ENCODE results near the gene MTUS2.

MTUS2 gene

DNA sequence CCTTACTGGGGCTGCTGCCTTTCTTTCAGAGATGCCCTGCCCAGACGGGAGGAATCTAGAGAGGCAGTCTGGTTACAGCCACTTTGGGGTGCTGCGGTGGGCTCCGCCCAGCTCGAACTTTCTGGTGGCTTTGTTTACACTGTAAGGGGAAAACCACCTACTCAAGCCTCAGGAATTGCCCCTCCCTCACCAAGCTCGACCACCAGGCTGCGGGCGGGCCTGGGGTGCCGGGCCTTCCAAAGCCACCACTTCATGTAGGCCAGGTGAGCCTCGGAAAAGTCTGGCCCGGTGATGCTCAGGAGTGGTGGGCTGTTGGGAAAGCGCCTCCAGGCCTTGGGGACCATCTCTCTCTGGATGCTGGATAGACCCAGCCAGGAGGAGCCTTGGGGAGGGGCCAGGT lies 218.6 kb downstream of the MTUS2 start:
- DNase-seq = no peak

DNA sequence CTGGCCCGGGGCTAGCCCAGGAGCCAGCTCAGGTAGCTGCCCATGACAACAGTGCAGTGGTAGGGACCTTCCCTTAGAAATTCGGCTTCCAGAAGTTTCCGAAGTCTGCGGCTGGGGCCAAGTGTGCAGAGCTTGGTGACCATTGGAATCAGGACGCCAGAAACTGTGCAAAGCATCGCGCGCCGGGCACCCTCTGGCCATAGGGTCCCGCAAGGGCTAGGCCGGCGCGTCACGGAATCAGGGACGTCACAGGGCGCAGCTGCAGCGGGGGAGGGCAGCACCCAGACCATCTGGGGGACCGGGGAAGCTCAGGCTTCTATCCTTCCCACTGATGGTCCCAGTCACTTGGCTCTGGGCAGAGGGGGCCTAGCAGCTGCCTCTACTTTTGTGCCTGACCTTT lies 219.1 kb downstream of the MTUS2 start:
- no peak for DNase-seq

DNA sequence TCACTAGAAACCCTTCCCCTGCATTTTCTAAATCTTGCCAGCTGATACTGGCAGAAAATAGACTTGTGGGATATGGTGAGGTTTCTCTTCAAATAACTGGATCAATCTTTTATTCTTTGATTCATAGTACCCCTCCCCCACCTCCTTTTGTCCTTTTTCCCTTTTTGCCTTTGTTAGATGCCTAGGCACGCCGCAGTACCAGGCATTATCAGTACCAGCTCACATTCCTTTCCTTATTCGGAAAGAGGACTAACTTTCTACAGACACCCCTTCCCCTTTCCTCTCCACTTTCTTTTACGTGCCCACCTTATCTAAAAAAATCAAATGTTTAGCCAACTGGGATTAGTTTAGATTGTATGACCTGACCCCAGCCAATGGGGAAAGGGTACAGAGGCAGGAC lies 226.4 kb downstream of the MTUS2 start:
- DNase-seq = no peak

DNA sequence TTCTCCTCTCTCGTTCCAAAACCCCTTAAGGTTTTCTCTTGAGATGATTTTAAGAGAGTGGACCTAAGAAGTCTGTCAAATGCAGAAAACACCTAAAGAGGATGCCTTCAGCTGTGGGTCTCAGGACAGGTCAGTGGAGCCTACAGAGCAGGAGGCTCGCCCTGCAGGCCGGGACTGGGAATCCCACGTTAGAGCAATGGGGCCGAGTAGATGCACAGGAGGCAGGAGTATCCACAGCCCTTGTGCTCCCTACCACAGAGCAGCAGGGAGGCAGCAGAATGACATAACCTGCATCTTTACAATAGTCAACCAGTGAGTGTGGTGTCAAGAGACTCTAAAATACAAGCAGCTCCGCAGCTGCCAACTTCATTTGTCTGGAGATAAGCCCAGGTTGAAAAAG lies 229.4 kb downstream of the MTUS2 start:
- no peak for DNase-seq

DNA sequence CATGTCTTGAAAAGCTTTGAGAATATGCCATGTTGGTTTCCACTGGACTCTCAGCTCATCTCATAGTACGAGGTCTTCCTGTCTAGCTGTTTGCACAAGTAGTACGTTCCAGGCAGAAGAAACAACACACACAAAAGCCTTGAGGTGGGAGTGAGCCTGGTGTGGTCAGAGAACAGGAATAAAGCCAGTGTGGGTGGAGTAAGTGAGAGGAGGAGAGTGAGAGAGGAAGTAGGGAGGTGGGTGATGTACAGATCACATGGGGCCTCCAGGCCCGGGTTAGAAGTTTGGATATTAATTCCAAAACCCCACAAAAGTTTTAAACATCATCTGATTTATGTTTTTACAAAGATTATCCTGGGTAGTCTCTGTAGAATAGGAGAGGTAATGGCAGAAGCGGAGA lies 230.6 kb downstream of the MTUS2 start:
- no peak for DNase-seq

DNA sequence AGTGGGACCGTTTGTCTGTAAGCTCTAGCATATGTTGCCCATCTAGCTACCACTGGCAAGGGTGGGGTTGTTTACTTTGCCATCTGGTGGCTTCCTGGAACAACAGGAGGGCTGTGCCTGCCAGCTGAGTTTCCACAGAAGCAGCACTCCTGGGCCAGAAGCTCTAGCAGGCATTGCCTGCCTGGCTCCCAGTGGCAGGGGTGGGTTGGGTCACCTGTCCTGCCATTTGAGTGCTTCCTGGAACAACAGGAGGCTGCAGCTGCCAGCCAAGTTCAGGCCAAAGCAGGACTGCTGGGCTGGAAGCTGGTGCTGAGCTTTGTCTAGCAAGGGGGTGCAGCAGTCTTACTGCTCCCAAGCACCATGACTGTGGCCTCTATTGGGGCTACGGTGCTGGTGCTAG lies 239.7 kb downstream of the MTUS2 start:
- DNase-seq = no peak

DNA sequence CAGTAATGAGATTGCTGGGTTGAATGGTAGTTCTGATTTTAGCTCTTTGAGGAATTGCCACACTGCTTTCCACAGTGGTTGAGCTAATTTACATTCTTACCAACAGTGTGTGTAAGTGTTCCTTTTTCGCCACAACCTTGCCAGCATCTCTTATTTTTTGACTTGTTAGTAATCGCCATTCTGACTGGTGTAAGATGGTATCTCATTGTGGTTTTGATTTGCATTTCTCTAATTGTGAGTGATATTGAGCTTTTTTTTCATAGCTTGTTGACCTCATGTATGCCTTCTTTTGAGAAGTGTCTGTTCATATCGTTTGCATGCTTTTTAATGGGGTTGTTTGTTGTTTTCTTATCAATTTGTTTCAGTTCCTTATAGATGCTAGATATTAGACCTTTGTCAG lies 245.0 kb downstream of the MTUS2 start:
- no peak for DNase-seq

DNA sequence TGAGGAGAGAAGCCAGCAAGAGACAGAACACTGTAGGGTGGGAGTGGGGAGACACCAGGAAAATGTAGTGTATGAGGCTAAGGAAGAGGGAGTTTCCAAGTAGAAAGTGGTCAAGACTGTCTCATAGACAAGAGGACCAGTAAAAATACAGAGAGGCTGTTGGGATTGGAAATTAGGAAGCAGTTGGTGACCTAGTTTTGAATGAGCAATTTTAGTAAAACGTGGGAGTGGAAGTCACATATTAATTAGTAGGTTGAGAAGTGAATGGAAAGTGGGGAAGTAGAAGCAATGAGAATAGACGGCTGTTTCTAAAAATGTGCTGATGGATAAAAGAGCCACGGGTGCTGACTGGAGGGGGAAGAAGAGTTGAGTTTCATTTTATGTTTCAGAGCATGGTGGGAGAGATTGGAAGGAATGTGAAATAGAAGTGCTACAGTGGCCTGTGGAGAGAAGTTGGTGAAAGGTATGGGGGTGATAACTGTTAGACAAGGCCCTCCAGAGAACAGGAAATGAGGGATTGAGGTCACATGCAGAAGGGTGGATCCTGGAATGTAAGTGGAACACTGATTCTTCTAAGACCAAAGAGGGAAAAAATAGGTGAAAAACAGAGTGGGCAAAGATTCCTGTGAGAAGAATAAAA lies 247.3 kb downstream of the MTUS2 start:
- DNase-seq = no peak

DNA sequence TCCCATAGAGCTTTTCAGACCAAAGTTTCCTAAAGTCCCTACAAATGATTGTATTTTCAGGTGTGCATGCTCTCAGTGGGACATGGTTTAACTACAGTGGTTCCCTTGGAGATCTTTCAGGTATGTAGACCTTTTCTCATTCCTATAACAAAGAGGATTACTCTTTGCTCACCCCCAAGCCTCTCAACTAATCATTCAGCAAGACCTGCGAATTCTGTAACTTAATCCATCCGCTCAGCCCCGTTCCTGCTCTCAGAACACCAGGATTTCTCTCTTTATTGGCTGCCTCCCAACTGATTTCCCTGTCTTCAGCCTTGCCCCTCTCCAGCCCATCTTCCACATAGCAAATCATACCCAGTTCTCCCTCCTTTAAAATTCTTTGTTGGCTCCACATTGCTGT lies 253.6 kb downstream of the MTUS2 start:
- DNase-seq = no peak

DNA sequence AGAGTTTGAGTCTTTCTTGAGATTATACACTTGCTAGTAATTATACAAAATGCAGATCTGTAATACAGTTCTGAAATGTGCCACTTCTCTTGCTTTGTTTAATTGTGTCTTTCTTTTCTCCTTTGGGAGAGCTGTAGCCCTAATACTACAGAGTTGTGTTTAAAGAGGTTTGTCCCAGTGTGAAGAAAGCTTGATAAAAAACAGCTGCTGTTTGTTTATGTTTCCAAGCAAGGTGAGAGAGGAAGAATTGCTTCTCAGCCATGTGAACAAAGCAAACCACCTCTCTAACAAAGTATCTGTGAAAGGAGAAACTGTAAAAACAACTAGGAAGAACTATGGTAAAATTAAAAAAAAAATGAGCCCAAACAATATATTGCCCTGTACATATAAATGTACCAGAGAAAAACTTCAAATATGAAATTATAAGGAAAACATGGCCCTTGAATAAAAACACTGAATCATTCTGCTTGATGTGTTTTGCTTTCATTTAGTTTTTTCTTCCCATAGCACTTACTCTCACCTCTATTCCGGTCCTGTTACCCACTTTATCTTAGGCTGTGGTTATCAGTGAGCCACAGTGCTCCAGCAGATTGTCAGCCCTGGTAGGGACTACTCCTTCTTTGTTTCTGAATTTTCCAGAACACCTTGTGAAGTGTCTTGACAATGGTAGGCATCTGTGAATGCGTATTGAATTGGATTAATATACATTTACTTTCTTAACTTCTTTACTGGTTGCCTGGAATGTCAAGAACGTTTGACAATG lies 257.1 kb downstream of the MTUS2 start:
- DNase-seq = no peak

DNA sequence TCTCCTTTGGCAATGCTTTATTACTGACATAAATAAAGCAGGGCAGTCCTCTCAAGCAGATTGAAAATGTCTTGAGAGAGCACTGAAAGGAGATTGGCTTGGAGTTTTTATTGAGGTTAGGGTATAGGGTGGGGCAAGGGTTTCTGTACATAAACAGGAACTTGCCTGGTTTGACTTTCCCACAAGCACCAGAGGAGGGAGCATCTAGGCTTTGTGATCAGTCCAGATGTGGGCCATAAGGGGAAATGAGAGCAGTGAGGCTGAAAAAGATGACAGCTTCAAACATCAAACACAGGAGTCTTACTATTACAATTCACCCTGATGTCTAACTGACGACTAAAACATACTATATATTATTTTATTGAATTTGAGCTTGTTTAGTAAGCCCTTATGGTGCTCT lies 260.9 kb downstream of the MTUS2 start:
- DNase-seq = peak; percentile 7

DNA sequence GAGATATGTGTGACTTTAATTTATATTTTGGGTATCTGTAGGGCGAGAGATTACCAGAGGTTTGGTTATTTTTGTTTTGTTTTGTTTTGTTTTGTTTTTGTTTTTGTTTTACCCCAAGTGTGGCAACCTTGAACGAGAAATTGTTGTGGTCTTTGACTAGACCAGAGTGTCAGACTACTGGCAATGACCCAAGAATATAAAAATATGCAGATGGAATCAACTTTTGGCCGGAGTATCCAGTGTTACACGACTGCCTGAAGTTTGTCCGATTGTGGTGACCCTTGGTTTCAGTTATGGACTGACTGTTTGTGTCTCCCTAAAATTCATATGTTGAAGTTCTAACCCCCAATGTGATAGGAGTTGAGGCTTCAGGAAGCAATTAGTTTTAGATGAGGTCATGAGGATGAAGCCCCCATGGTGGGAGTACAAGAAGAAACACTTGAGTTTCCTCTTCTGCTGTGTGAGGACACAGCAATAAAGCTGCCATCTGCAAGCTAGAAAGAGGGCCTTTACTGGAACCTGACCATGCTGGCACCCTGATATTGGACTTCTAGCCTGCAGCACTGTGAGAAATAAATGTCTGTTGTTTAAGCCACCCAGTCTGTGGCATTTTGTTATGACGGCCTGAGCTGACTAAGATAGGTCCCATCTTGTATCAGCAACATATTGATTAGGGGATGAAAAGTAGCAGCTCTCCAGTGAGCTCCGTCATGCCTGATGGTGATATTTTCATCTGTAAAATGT lies 261.7 kb downstream of the MTUS2 start:
- no peak for DNase-seq

DNA sequence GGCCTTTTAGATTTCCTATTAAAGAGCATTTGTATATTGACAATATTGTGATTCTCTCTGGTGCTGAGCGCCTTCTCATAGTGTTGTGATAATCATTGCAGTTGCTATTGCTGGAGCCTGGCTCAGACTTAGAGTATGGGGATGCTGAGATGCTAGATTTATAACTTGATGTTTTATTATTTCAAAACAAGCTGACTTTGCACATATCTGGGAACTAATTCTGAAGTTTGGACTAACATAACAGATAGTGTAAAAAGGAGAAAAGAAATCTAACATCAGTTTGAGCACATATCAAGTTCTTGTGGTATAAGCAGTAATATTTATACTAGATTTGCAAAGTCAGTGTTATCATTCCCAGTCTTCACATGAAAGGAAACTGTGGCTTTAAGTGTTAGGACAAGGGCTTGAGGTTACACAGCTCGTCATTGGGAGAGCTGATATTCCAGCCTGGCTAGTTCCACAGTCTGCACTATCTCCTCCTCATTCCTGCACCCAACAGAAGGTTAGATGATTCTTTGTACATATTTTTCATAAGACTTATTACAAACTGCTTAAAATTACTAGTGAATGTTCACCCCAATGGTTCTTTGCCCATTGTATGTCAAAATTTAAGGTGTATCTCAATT lies 279.8 kb downstream of the MTUS2 start:
- DNase-seq = no peak

DNA sequence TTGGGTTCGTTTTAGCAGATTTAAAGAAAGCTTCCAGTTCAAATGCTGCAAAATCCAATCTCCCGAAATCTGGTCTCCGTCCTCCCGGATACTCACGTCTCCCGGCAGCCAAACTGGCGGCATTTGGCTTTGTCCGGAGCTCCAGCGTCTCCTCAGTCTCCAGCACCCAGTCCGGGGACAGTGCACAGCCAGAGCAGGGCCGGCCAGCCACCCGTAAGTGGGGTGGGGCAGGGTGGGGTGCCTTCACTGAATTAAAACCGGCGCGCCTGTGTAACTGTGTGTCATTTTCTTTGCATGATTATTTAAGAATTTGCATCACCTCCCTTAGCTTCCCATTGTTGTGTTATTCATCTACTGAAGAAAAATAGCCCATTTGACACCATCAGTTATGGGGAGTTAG lies 280.6 kb downstream of the MTUS2 start:
- DNase-seq = no peak

DNA sequence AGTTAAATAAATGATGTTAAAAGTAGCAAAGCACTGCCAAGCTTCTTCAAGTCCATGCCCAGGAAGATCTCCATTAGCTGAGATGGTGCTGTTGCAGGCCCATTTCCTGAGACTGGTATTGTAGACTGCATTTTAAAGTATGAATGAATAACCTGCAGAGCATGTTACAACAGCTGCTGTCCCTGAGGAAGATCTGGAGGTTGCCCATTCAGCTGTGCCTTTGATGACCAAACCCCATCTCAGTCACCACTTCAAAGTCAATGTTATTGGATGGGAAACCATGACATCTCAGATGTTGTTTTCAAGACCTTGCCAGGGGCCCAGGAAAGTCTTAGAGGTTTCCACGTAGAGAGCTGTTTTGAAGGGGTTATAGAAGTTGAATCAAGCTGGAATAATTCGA lies 281.3 kb downstream of the MTUS2 start:
- DNase-seq = no peak

DNA sequence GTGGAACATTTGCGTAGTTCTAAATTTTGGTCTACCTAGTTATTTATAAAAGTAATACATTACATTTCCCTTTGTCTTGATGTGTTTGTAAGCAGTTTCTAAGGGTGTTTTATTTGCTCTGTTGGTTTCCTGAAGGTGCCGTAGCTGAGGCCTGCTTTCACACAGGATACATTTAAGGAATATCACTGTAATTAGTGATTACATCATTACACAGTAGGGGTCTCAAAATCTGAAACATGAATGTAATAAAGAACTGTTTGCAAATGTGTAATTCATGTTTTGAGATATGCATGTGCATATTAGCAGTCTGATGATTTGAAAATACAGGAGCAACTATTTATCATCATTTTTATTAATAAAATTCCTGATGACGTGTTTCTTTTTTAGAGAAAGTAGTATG lies 281.8 kb downstream of the MTUS2 start:
- no peak for DNase-seq

DNA sequence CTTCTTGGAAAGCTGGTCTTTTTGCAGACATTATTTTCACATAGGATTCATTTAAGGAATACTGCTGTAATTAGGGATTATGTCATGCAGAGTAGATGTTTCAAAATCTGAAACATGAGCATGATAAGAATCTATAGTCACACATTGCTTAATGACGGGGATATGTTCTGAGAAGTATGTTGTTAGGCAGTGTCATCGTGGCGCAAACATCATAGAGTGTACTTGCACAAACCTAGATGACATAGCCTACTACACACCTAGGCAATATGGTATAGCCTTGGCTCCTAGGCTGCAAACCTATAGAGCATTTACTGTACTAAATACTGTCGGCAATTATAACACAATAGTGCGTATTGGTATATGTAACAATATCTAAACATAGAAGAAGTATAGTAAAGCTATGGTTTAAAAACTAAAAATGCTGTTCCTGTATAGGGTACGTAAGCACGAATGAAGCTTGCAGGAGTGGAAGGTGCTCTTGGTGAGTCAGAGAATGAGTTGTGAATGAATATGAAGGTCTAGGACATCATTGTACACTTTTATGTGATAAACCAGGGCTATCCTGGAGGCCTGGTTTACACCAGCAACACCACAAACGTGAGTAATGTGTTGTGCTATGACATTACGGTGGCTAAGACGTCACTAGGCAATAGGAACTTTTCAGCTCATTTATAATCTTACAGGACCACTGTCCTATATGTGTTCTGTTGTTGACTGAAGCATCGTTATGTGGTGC lies 283.1 kb downstream of the MTUS2 start:
- no peak for DNase-seq

DNA sequence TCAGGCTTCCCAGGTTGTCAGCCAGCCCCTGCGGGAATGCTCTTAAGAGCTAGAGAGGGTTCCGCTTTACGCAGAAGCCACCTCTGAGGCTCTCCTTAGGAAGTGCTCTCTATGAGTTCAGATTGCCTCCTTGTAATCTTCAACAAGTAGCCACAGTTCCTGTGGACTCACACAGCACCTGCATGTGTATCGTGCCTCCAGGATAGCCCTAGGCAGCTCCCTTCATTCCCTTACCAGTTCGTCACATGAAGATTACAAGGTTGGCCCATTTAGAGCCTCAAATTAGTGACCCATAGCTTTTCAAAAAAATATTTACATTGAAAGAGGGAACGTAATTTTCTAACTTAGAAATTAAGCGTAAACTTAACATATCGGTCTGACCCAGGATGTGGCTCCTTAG lies 284.3 kb downstream of the MTUS2 start:
- no peak for DNase-seq

DNA sequence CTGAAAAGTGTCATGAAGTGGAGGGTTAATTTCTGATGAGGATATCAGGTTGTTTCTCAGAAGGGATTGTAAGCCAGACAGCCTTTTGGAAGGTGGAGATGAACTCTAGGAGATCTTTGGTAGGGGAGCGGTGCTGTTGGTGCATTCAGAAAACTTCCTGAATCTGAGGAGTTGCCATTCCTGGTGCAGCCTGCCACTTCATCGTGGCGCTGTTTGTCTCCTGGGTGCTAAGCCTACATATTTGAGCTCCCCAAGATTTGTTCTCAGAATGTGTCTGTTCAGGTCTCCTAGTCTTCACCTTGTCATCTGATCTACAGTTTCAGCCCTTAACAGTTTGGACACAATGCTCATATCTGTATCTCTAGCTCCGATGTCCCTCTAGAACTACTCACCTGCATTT lies 285.6 kb downstream of the MTUS2 start:
- no peak for DNase-seq

DNA sequence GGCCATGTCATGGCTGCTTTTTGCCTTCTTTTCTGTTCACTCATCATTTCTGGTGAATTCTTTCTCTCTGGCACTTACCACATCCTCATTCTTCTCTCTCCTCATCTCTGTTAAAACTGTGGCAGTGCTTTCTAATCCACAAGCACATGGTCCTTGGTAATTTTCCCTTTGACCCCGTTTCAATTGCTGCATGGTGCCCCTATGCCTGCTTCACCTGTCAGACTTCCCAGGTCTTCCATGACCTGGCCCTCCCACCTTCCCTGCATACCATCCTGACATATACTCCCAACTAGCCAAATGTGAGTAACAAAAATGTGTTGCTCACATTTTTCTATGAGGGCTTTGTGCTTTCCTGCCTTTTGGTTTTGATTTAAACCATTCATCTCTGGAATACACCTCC lies 286.5 kb downstream of the MTUS2 start:
- no peak for DNase-seq

DNA sequence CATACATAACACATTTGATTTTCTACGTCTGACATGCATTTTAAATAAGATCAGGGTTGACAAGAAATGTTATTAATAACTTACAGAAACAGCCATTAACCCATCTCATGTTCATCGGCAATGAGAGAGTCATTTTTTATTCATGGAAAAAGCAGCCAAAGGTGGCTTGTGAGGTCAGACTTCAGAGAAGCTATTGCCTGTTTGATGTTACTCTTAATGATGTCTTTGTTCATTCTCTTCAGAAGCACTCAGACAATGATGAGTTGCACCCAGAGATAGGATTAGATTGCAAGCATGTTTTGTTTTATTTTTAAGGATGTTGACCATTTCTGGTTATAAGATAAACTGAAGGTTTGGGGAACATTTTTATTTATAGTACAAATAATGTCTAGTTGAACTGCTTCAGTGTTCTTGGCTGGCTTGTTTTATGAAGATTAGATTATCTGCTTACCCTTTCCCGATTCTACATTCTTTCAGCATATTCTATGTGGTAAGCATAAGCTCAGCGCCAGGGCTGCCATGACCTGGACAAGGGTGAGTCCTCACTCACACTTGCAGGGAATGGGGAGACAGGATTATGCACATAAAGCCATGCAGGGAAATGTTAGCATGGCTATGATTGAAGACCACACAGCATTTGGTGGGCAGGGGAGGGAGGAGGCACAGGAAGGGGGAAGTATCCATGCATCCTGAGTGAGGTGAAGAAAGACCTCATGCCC lies 288.1 kb downstream of the MTUS2 start:
- no peak for DNase-seq

DNA sequence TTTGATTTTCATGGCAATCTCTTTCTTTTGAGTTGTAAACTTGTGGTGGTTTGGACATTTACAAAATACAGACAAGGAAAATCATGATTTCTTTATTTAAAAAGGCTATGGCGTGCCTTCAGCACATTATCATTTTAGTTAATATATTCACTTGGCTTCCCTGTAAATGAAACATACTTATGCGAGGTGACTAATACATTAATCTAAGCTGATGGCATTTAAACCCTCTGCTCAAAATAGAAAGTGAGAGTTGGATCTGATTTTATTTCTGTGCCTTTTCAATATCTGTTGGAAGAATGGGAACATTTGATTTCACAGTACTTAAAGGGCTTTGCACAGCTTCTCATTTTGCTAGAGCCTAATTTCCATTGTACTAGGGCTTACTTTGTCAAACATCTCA lies 289.8 kb downstream of the MTUS2 start:
- DNase-seq = no peak
